Keratinocyte (primary cell): ENCODE measurements around the gene ATP8A2.

Experiments used
- CTCF ChIP-seq, 3 experiments: IDR thresholded peaks in 1 of 3; conservative IDR thresholded peaks in 1 of 3; optimal IDR thresholded peaks in 1 of 3; 2 replicates in 2 of 3; 3 replicates in 1 of 3; pipeline versions ENCODE3 to v1.5.1; 2011; ENCODE audit warnings: low read length in 3 of 3, mild to moderate bottlenecking in 3 of 3, moderate library complexity in 2 of 3, control low read depth in 1 of 3, inconsistent platforms in 1 of 3; ENCODE audit not compliant: insufficient read depth in 2 of 3; ENCODE audit errors: extremely low read depth in 1 of 3
- EZH2 ChIP-seq: IDR thresholded peaks from one replicate; pipeline ENCODE4 v1.6.1; 2012; ENCODE audit warnings: inconsistent platforms, mild to moderate bottlenecking, low read length, moderate library complexity

GRCh38 chr13:25981060-25981459, 609.3 kb downstream of the ATP8A2 start:
- TF ChIP-seq CTCF (optimal IDR thresholded peaks at IDR 0.05 in 1 of 3, IDR thresholded peaks at IDR 0.05 in 1 of 3, conservative IDR thresholded peaks at IDR 0.05 in 1 of 3; ENCODE audit: extremely low read depth in 1 of 3, insufficient read depth in 2 of 3, low read length in 3 of 3) (no peak), EZH2 (no peak)
